MM.1S (cell line): ENCODE data around the gene TSPAN7.

Experiments
- DNase-seq: peaks from one replicate; pipeline ENCODE4 v3.0.0-alpha.2; 2015
- H2AFZ ChIP-seq: fragments of 300-600 bp; sonication (generic); 2 replicates; pipeline ENCODE4 v1.6.0; 2016; ENCODE audit warnings: antibody characterized with exemption, low read length
- H3F3A ChIP-seq: fragments of 300-600 bp; sonication (generic); 2 replicates; pipeline ENCODE4 v1.6.1; 2016; ENCODE audit warnings: mild to moderate bottlenecking, antibody characterized with exemption, low read length, moderate library complexity, mixed read lengths; ENCODE audit not compliant: insufficient read depth
- H3K27ac ChIP-seq: fragments of 300-600 bp; sonication (generic); 2 replicates; pipeline ENCODE4 v1.5.1; 2016; ENCODE audit warnings: mild to moderate bottlenecking, low read length
- H3K27me3 ChIP-seq: fragments of 300-600 bp; sonication (generic); replicated peaks from 2 replicates; pipeline ENCODE4 v1.6.0; 2016; ENCODE audit warnings: low read length; ENCODE audit not compliant: insufficient read depth
- H3K36me3 ChIP-seq: fragments of 300-600 bp; sonication (generic); replicated peaks from 2 replicates; pipeline ENCODE4 v1.6.1; 2016; ENCODE audit warnings: mild to moderate bottlenecking, low read length, mixed read lengths; ENCODE audit not compliant: insufficient read depth
- H3K4me1 ChIP-seq: fragments of 300-600 bp; sonication (generic); 2 replicates; pipeline ENCODE4 v1.6.1; 2016; ENCODE audit warnings: low read length, mixed read lengths
- H3K4me2 ChIP-seq: fragments of 300-600 bp; sonication (generic); 2 replicates; pipeline ENCODE4 v1.6.0; 2016; ENCODE audit warnings: low read depth, low read length
- H3K4me3 ChIP-seq: fragments of 300-600 bp; sonication (generic); 2 replicates; pipeline ENCODE4 v1.5.1; 2016; ENCODE audit warnings: low read length, mixed read lengths
- H3K79me2 ChIP-seq: fragments of 300-600 bp; sonication (generic); 2 replicates; pipeline ENCODE4 v1.6.1; 2016; ENCODE audit warnings: mixed run types, low read length, mixed read lengths
- H3K9ac ChIP-seq: fragments of 300-600 bp; sonication (generic); 2 replicates; pipeline ENCODE4 v1.6.1; 2016; ENCODE audit warnings: low read length, mixed read lengths
- H3K9me2 ChIP-seq: fragments of 300-600 bp; sonication (generic); replicated peaks from 2 replicates; pipeline ENCODE4 v1.6.1; 2016; ENCODE audit warnings: mild to moderate bottlenecking, low read length, mixed read lengths; ENCODE audit not compliant: insufficient read depth
- H3K9me3 ChIP-seq: fragments of 300-600 bp; sonication (generic); replicated peaks from 2 replicates; pipeline ENCODE4 v1.6.1; 2016; ENCODE audit warnings: mild to moderate bottlenecking, low read length, mixed read lengths; ENCODE audit not compliant: insufficient read depth
- H4K20me1 ChIP-seq: fragments of 300-600 bp; sonication (generic); 2 replicates; pipeline ENCODE4 v1.6.1; 2016; ENCODE audit warnings: mild to moderate bottlenecking, low read length, moderate library complexity, mixed read lengths; ENCODE audit not compliant: insufficient read depth
- CTCF ChIP-seq: fragments of 300-600 bp; sonication (generic); IDR thresholded peaks from 2 replicates; pipeline ENCODE4 v1.5.1; 2016; ENCODE audit warnings: antibody characterized with exemption, low read length, mixed read lengths
- EZH2 ChIP-seq: fragments of 300-600 bp; sonication (generic); optimal IDR thresholded peaks from 2 replicates; pipeline ENCODE3; 2017; ENCODE audit warnings: low read depth, mild to moderate bottlenecking, antibody characterized with exemption, low read length, mixed read lengths
- EZH2phosphoT487 ChIP-seq: fragments of 300-600 bp; sonication (generic); IDR thresholded peaks from 2 replicates; pipeline ENCODE4 v1.6.1; 2018; ENCODE audit warnings: antibody characterized with exemption, low read length

Gene TSPAN7

GRCh38 chrX:38668771-38669170 lies 107.4 kb downstream of the TSPAN7 start:
- peak overlapping the region; percentile 54; the same call in 1 of the 2 replicates for H3K27ac ChIP-seq
- no peak overlapping the region; the same call in 1 of the 2 replicates for H3K9ac ChIP-seq
- H3K9me2 ChIP-seq: no peaks in the 10 kb centered on the region
- DNase-seq: no peak
- no peak overlapping the region for H3K4me3 ChIP-seq
- peak overlapping the region; percentile 50; the same call in 1 of the 2 replicates for H3K4me2 ChIP-seq
- H3K79me2 ChIP-seq: no peaks in the 10 kb centered on the region
- H3K4me1 ChIP-seq: peaks cover 20% of the 10 kb centered on the region
- H3F3A ChIP-seq: peaks cover 4% of the 10 kb centered on the region; the same call in 1 of the 2 replicates
- H3K27me3 ChIP-seq: no peaks in the 10 kb centered on the region
- H4K20me1 ChIP-seq: no peaks in the 10 kb centered on the region
- H3K9me3 ChIP-seq: no peaks in the 10 kb centered on the region
- H2AFZ ChIP-seq: no peak overlapping the region
- no peak for TF ChIP-seq CTCF
- no peak for TF ChIP-seq EZH2
- TF ChIP-seq EZH2phosphoT487: no peak
- H3K36me3 ChIP-seq: no peaks in the 10 kb centered on the region

GRCh38 chrX:38669428-38669827 lies 108.1 kb downstream of the TSPAN7 start:
- Histone ChIP-seq H3F3A (peaks cover 4% of the 10 kb centered on the region; the same call in 1 of the 2 replicates), H3K4me3 (peak overlapping the region; percentile 30; the same call in 1 of the 2 replicates), H3K4me2 (peak overlapping the region; percentile 50; the same call in 1 of the 2 replicates), H3K9ac (no peak overlapping the region; the same call in 1 of the 2 replicates), H3K9me3 (no peaks in the 10 kb centered on the region), H3K27me3 (no peaks in the 10 kb centered on the region), H3K79me2 (no peaks in the 10 kb centered on the region), H3K9me2 (no peaks in the 10 kb centered on the region), H3K36me3 (no peaks in the 10 kb centered on the region), H3K27ac (peak overlapping the region; percentile 54; the same call in 1 of the 2 replicates), H2AFZ (0 out of 2 replicates have a peak overlapping the region, but pooled peaks have one; percentile 6), H3K4me1 (peaks cover 20% of the 10 kb centered on the region), H4K20me1 (no peaks in the 10 kb centered on the region)
- TF ChIP-seq EZH2 (no peak), CTCF (no peak), EZH2phosphoT487 (no peak)
- peak; percentile 83 for DNase-seq

- no peaks in the 10 kb centered on the region for H3K9me2 ChIP-seq
- no peaks in the 10 kb centered on the region for H3K9me3 ChIP-seq
- no peak for TF ChIP-seq EZH2
- no peak overlapping the region for H3K4me3 ChIP-seq
- no peaks in the 10 kb centered on the region for H3K79me2 ChIP-seq
- H3K36me3 ChIP-seq: no peaks in the 10 kb centered on the region
- no peak overlapping the region for H3K9ac ChIP-seq
- H3K27me3 ChIP-seq: no peaks in the 10 kb centered on the region
- no peaks in the 10 kb centered on the region for H4K20me1 ChIP-seq
- DNase-seq: no peak
- H3F3A ChIP-seq: peaks cover 4% of the 10 kb centered on the region; the same call in 1 of the 2 replicates
- no peak overlapping the region for H3K4me2 ChIP-seq
- H3K4me1 ChIP-seq: peaks cover 20% of the 10 kb centered on the region
- H2AFZ ChIP-seq: no peak overlapping the region
- H3K27ac ChIP-seq: no peak overlapping the region
These were observed 111.3 kb downstream of the TSPAN7 start for GRCh38 chrX:38672646-38673045.

GRCh38 chrX:38675856-38676255 lies 114.5 kb downstream of the TSPAN7 start:
- Histone ChIP-seq H3K9me2 (no peaks in the 10 kb centered on the region), H3K9ac (no peak overlapping the region), H3K4me2 (no peak overlapping the region), H3F3A (no peaks in the 10 kb centered on the region), H3K27me3 (no peaks in the 10 kb centered on the region), H3K79me2 (no peaks in the 10 kb centered on the region), H3K9me3 (no peaks in the 10 kb centered on the region), H3K4me3 (no peak overlapping the region), H3K36me3 (no peaks in the 10 kb centered on the region), H2AFZ (no peak overlapping the region), H3K27ac (no peak overlapping the region), H3K4me1 (no peaks in the 10 kb centered on the region), H4K20me1 (no peaks in the 10 kb centered on the region)
- no peak for DNase-seq
- TF ChIP-seq EZH2: no peak
- no peak for TF ChIP-seq CTCF
- TF ChIP-seq EZH2phosphoT487: no peak
